Activated CD4-positive, alpha-beta T cell treated with anti-CD3 and anti-CD28 coated beads, Interleukin-2, amount 10 ng/mL, durations not matched to agents 24 days and 14 days (primary cell): Measurements from ENCODE around the gene IFIT1B. TPM values are rescaled to one million over a fixed set of nuclear protein-coding genes. Genes with fewer than 3 reads are reported as not detected.
"Not testable (repeated sequence)": the region's sequence is repeated elsewhere in the genome, so short reads cannot be mapped to it uniquely, and the experiment has no call there.

ENCODE experiments used
- DNase-seq: peaks from one replicate; pipeline ENCODE4 v3.0.0; 2022
- H3K27ac Mint-ChIP-seq: one replicate; pipeline ENCODE4 v1.8.0; 2022; ENCODE audit warnings: mild to moderate bottlenecking, mixed read lengths
- H3K27me3 Mint-ChIP-seq: one replicate; pipeline ENCODE4 v1.8.0; 2022; ENCODE audit warnings: mixed read lengths
- H3K36me3 Mint-ChIP-seq: one replicate; pipeline ENCODE4 v1.8.0; 2022; ENCODE audit warnings: low read depth, mild to moderate bottlenecking, mixed read lengths
- H3K4me1 Mint-ChIP-seq: one replicate; pipeline ENCODE4 v1.8.0; 2021; ENCODE audit warnings: mixed read lengths
- H3K4me3 Mint-ChIP-seq: one replicate; pipeline ENCODE4 v1.8.0; 2022; ENCODE audit warnings: mild to moderate bottlenecking, moderate library complexity, mixed read lengths
- H3K9me3 Mint-ChIP-seq: one replicate; pipeline ENCODE4 v1.8.0; 2021; ENCODE audit warnings: mixed read lengths
- intact Hi-C: fragments of 100-400 bp; cut with micrococcal nuclease; formaldehyde crosslinking; loops from one replicate; pipeline ENCODE4 v1.15.1; 2023
- total RNA-seq: library from RNA; stranded (reverse); gene quantifications from 2 replicates; pipeline ENCODE4 v1.2.3, GENCODE V29; 2022

IFIT1B gene
- total RNA-seq = not detected in 2 replicates

GRCh38 chr10:89377705-89378637, at the start of gene IFIT1B:
TSS of gene IFIT1B (plus strand) at chr10:89378056. CDS start at chr10:89378136, 80 bp downstream.
- Mint-ChIP-seq H3K9me3 (no peaks in the 10 kb centered on the region), H3K4me1 (no peaks in the 10 kb centered on the region), H3K36me3 (no peaks in the 10 kb centered on the region), H3K27me3 (peaks cover 16% of the 10 kb centered on the region), H3K27ac (no peak within 1 kb of the TSS), H3K4me3 (no peak within 1 kb of the TSS)
- DNase-seq = no peak
- intact Hi-C loops = no loop called here

DNA sequence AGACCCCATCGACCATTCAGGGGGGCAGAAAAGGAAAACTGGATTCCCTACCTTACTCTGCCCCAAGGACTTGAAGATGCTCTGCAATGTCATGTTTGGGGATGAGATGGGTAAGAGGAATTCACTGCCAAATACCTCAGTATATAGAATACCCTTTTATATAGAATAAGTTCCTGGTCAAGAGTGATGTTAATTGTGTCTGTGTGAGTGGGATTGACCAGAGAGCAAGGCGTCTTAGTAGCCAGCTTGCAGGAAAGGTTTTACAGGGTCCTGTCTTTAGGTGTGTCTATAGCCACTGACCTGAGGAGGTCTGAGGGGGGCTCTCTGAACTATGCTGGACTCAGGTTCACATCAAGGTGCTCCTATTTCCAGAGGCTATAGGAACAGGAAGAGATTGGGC, 48.7 kb upstream of the IFIT1B start:
- peak overlapping the region; percentile 84 for H3K4me3 Mint-ChIP-seq

DNA sequence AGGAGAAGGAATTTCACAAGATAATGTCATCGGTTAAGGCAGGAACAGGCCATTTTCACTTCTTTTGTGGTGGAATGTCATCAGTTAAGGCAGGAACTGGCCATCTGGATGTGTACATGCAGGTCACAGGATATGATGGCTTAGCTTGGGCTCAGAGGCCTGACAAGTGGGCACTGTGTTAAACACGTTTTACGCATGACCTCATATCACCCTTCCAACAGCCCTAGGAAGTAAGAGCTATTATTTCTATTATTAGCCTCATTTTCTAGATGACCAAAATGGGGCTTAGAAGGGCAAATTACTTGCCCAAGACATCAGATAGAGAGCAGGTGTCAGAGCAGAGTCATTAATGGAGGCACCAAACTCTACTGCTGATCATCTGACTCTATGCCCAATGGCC, 47.8 kb upstream of the IFIT1B start:
- H3K36me3 Mint-ChIP-seq, DNase-seq, H3K27ac Mint-ChIP-seq, H3K9me3 Mint-ChIP-seq, H3K27me3 Mint-ChIP-seq, intact Hi-C loops: not testable (repeated sequence)
- Mint-ChIP-seq H3K4me3 (peak overlapping the region; percentile 84), H3K4me1 (peaks cover 67% of the 10 kb centered on the region)

More for the DNA sequence above, 48.7 kb upstream of the IFIT1B start:
- Mint-ChIP-seq H3K27me3 (peaks cover 9% of the 10 kb centered on the region), H3K27ac (no peak overlapping the region), H3K9me3 (peaks cover 5% of the 10 kb centered on the region), H3K4me1 (peaks cover 64% of the 10 kb centered on the region), H3K36me3 (peaks cover 9% of the 10 kb centered on the region)
- no peak for DNase-seq
- intact Hi-C loops = no loop called here

DNA sequence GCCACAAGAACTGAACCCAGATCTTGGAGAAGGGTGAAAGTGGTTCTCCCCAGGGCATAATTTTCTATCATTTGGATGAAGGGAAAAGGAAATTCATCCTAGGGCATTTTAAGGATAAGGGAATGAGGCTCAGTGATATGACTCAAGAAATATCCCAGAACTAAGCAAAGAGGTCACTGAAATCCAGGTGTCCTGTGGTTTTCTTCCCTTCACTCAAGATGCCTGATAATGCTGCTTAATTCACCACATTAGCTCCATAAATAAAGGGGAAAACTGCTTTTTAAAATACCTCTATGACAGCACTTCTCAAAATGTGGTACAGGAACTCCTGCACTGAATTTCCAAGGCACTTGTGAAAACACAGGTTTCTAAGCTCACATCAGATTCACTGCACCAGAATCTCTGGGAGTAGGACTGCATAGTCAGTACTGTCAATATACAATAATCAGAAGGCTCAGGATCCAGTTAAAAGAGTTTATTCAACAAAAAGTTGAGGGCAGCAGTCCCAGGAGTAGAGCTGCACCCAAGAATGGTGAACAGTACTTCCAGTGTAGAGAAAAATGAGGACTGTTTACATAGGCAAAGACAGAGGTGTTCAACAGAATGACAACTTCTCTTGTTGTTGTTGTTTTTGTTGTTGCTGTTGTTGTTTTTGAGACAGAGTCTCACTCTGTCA, 47.2 kb upstream of the IFIT1B start:
- Mint-ChIP-seq H3K9me3 (peaks cover 5% of the 10 kb centered on the region), H3K36me3 (peaks cover 13% of the 10 kb centered on the region), H3K4me1 (peaks cover 73% of the 10 kb centered on the region), H3K4me3 (peak overlapping the region; percentile 84), H3K27ac (no peak overlapping the region), H3K27me3 (peaks cover 15% of the 10 kb centered on the region)
- intact Hi-C loops = no loop called here
- DNase-seq = no peak

GRCh38 chr10:89331487-89332122, 46.3 kb upstream of the IFIT1B start:
- Mint-ChIP-seq H3K27me3 (peaks cover 16% of the 10 kb centered on the region), H3K4me3 (peak overlapping the region; percentile 84), H3K4me1 (peaks cover 72% of the 10 kb centered on the region), H3K36me3 (peaks cover 18% of the 10 kb centered on the region)
- DNase-seq, H3K9me3 Mint-ChIP-seq, H3K27ac Mint-ChIP-seq: not testable (repeated sequence)
- intact Hi-C loops = loop anchor here (1.0 kb wide), 2 partner anchors 30 to 61 kb away; partner anchors contain the start of gene IFIT1

GRCh38 chr10:89332123-89332633, 45.7 kb upstream of the IFIT1B start:
- H3K4me3 Mint-ChIP-seq = peak overlapping the region; percentile 84
- peak overlapping the region; percentile 34 for H3K27ac Mint-ChIP-seq
- H3K4me1 Mint-ChIP-seq = peaks cover 73% of the 10 kb centered on the region
- intact Hi-C loops = loop anchor here (1.0 kb wide), 2 partner anchors 31 to 60 kb away; partner anchors contain the start of gene IFIT1
- peak; percentile 86 for DNase-seq
- H3K9me3 Mint-ChIP-seq = no peaks in the 10 kb centered on the region
- H3K27me3 Mint-ChIP-seq = peaks cover 16% of the 10 kb centered on the region
- peaks cover 21% of the 10 kb centered on the region for H3K36me3 Mint-ChIP-seq

- Mint-ChIP-seq H3K4me1 (peaks cover 55% of the 10 kb centered on the region), H3K27me3 (peaks cover 14% of the 10 kb centered on the region), H3K9me3 (no peaks in the 10 kb centered on the region), H3K4me3 (no peak overlapping the region), H3K36me3 (peaks cover 40% of the 10 kb centered on the region), H3K27ac (no peak overlapping the region)
- intact Hi-C loops = loop anchor here (1.0 kb wide), 1 partner anchor 9 kb away; no protein-coding TSS in a partner anchor
- no peak for DNase-seq
These were observed 42.6 kb upstream of the IFIT1B start for GRCh38 chr10:89335226-89335625.

DNA sequence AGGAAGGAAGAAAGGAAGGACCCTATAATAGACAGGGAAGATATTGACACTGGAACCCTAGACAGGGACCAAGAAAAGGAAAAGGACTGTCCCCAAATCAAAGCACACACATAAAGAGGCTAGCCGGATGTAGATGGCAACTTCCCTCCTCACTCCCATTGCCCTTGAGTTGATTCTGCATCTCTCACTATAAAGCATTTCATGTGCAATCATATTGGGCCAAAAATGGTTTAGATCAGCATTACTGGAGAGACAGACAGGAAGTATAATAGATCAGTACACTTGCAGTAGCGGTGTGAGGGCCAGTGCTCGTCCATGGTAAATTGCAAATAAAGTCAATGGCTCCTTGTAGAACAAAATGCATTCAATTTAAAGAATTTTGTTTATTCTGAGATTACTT, 41.6 kb upstream of the IFIT1B start:
- H3K4me1 Mint-ChIP-seq = peaks cover 45% of the 10 kb centered on the region

DNA sequence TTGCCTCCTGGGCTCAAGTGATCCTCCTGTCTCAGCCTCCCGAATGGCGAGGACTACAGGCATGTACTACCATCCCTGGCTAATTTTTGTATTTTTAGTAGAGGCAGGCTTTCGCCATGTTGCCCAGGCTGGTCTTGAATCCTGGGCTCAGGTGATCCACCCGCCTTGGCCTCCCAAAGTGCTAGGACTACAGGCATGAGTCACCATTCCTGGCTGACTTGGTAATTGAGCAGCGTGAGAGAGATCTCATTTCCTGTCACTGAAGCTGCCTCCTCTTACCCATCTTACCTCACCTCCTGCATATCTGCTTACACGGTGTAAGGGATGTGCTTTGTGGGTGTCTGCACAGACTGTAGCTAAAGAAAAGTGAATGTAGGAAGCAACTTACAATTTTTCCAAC, 40.4 kb upstream of the IFIT1B start:
- Mint-ChIP-seq H3K4me3 (no peak overlapping the region), H3K4me1 (peaks cover 37% of the 10 kb centered on the region), H3K27me3 (peaks cover 14% of the 10 kb centered on the region), H3K9me3 (no peaks in the 10 kb centered on the region), H3K36me3 (peaks cover 54% of the 10 kb centered on the region), H3K27ac (no peak overlapping the region)
- peak; percentile 80 for DNase-seq
- intact Hi-C loops = no loop called here

More for the DNA sequence above, 41.6 kb upstream of the IFIT1B start:
- no peak for DNase-seq
- peaks cover 49% of the 10 kb centered on the region for H3K36me3 Mint-ChIP-seq
- peaks cover 14% of the 10 kb centered on the region for H3K27me3 Mint-ChIP-seq
- H3K9me3 Mint-ChIP-seq = no peaks in the 10 kb centered on the region
- H3K4me3 Mint-ChIP-seq = no peak overlapping the region
- intact Hi-C loops = no loop called here
- no peak overlapping the region for H3K27ac Mint-ChIP-seq

- no peak for DNase-seq
- Mint-ChIP-seq H3K4me1 (peaks cover 26% of the 10 kb centered on the region), H3K27ac (no peak overlapping the region), H3K27me3 (peaks cover 20% of the 10 kb centered on the region), H3K4me3 (no peak overlapping the region), H3K36me3 (peaks cover 57% of the 10 kb centered on the region), H3K9me3 (no peaks in the 10 kb centered on the region)
- intact Hi-C loops = no loop called here
These were observed 39.1 kb upstream of the IFIT1B start for GRCh38 chr10:89338713-89339112.

- peaks cover 55% of the 10 kb centered on the region for H3K36me3 Mint-ChIP-seq
- intact Hi-C loops = no loop called here
- no peak overlapping the region for H3K27ac Mint-ChIP-seq
- H3K27me3 Mint-ChIP-seq = peaks cover 27% of the 10 kb centered on the region
- H3K9me3 Mint-ChIP-seq = no peaks in the 10 kb centered on the region
- H3K4me3 Mint-ChIP-seq = no peak overlapping the region
- H3K4me1 Mint-ChIP-seq = peaks cover 21% of the 10 kb centered on the region
- DNase-seq = no peak
These were observed 38.0 kb upstream of the IFIT1B start for GRCh38 chr10:89339875-89340274.

DNA sequence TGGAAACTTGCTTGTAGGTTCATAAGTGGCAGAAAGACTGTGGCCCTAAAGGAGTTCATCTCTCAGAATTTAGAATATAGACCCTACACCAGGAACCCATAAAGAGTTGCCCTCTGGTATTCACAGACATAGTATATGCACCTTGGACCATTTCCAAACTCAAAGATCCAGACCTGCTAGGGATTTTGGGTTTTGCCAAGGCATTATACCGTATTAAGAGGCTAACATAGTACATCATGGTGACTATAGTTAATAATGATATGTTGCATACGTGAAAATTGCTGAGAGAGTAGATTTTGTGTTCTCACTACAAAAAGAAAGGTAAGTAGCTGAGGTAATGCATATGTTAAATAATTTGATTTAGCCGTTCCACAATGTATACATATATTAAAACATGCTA, 36.2 kb upstream of the IFIT1B start:
- Mint-ChIP-seq H3K27me3 (peaks cover 24% of the 10 kb centered on the region), H3K4me3 (no peak overlapping the region), H3K27ac (no peak overlapping the region), H3K36me3 (peaks cover 46% of the 10 kb centered on the region), H3K4me1 (peaks cover 10% of the 10 kb centered on the region), H3K9me3 (no peaks in the 10 kb centered on the region)
- intact Hi-C loops = no loop called here
- no peak for DNase-seq

DNA sequence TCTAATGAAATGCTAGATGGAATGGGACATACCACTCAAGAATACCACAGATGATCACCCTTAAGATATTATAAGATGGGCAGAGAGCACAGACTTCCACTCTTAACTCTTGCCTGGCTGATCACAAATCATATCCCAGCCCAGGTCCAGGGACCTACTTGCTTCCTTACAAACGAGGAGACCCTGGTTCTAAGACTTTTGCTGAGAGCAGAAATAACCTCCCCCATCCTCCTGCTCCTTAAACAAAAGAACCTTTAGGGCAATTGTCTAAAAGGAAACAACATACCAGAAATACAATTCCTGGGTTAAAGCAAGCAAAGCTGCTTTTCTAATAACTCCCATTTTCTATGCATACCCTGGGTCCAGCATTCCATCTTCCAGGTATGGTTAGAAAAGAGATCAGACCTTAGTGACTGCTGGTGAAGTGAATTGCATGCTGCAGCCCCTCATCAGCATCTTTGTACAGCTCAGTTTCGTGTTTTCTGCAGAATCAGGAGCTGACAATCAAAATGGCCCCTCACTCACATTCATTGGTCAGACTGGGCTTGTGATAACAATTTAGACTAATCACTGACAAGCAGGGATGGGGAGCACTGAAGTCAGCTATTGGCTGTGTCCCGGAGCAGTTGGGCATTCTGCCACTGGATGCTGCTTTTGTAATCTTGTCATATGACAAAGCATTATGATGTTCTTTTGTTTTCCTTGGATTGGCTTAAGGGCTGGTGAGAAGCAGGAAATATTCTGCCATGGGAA, 35.5 kb upstream of the IFIT1B start:
- Mint-ChIP-seq H3K4me1 (peaks cover 5% of the 10 kb centered on the region), H3K36me3 (peaks cover 42% of the 10 kb centered on the region)

More for the DNA sequence above, 35.5 kb upstream of the IFIT1B start:
- Mint-ChIP-seq H3K27ac (no peak overlapping the region), H3K4me3 (no peak overlapping the region), H3K27me3 (peaks cover 29% of the 10 kb centered on the region), H3K9me3 (no peaks in the 10 kb centered on the region)
- no peak for DNase-seq
- intact Hi-C loops = no loop called here
